Activated T-cell treated with anti-CD3 and anti-CD28 coated beads, Interleukin-2, amount 50 U/mL, for 48 hours (primary cell): ENCODE measurements around the gene TMEM167B.
"Not testable (repeated sequence)": the region's sequence is repeated elsewhere in the genome, so short reads cannot be mapped to it uniquely, and the experiment has no call there.

ENCODE experiments used
- DNase-seq, 2 experiments: peaks; one replicate each; pipeline ENCODE4 v3.0.0-alpha.2; 2020

TMEM167B gene

GRCh38 chr1:109090196-109091077 is at the start of gene TMEM167B:
Gene TMEM167B (plus strand): TSS chr1:109090764. CDS start chr1:109090873, 109 bp downstream.
- peak; percentile 92 to 93 for DNase-seq

GRCh38 chr1:109040989-109041620 is 49.5 kb upstream of the TMEM167B start:
- peak in 1 of 2 experiments; percentile 51 for DNase-seq

- DNase-seq = peak; percentile 95 to 96
These were observed 48.7 kb upstream of the TMEM167B start, which contains the start of gene WDR47 for GRCh38 chr1:109041621-109042468. Gene WDR47 (minus strand): TSS chr1:109042102. CDS start chr1:109023512, 18,590 bp downstream.

GRCh38 chr1:109045595-109045994 is 45.0 kb upstream of the TMEM167B start:
- DNase-seq = no peak

- no peak for DNase-seq
These were observed 43.9 kb upstream of the TMEM167B start for GRCh38 chr1:109046671-109047070.

- DNase-seq = no peak
These were observed 43.2 kb upstream of the TMEM167B start for GRCh38 chr1:109047339-109047738.

- no peak for DNase-seq
These were observed 42.2 kb upstream of the TMEM167B start for GRCh38 chr1:109048335-109048734.

- DNase-seq = no peak
These were observed 40.2 kb upstream of the TMEM167B start for GRCh38 chr1:109050228-109050995.

- DNase-seq = not testable (repeated sequence)
These were observed 38.4 kb upstream of the TMEM167B start for GRCh38 chr1:109052145-109052544.

- no peak for DNase-seq
These were observed 34.5 kb upstream of the TMEM167B start for GRCh38 chr1:109056064-109056463.

- no peak for DNase-seq
These were observed 31.5 kb upstream of the TMEM167B start for GRCh38 chr1:109059026-109059425.

- no peak for DNase-seq
These were observed 29.9 kb upstream of the TMEM167B start for GRCh38 chr1:109060707-109061106.

- DNase-seq = no peak
These were observed 29.4 kb upstream of the TMEM167B start for GRCh38 chr1:109061183-109061582.

- DNase-seq = no peak
These were observed 25.4 kb upstream of the TMEM167B start for GRCh38 chr1:109065137-109065536.

GRCh38 chr1:109067883-109068282 is 22.7 kb upstream of the TMEM167B start:
- DNase-seq = no peak

- no peak for DNase-seq
These were observed 21.3 kb upstream of the TMEM167B start for GRCh38 chr1:109069294-109069693.

GRCh38 chr1:109075531-109076490 is 14.8 kb upstream of the TMEM167B start, which contains the start of gene TAF13:
Gene TAF13 (minus strand): TSS chr1:109076003. CDS start chr1:109075947, 56 bp downstream.
- peak; percentile 91 to 92 for DNase-seq

- DNase-seq = no peak
These were observed 12.2 kb upstream of the TMEM167B start for GRCh38 chr1:109078317-109078716.

GRCh38 chr1:109079240-109079622 is 11.3 kb upstream of the TMEM167B start:
- no peak for DNase-seq

GRCh38 chr1:109080441-109081082 is 10.0 kb upstream of the TMEM167B start:
- no peak for DNase-seq
